GM23338 (cell line): ENCODE data around the gene PYGO2. TPM values are rescaled to one million over a fixed set of nuclear protein-coding genes. Genes with fewer than 3 reads are reported as not detected.

ENCODE experiments used
- ATAC-seq: fragments of 200-7000 bp; cut with Tn5 transposase; 3 replicates; pipeline ENCODE4 v1.9.1; 2020
- DNase-seq: peaks from one replicate; pipeline ENCODE4 v3.0.0-alpha.2; 2015; ENCODE audit warnings: low spot score
- H2AFZ ChIP-seq: fragments of 200-600 bp; sonication (generic); 2 replicates; pipeline ENCODE4 v1.8.0; 2016; ENCODE audit warnings: antibody characterized with exemption, mild to moderate bottlenecking, moderate library complexity
- H3F3A ChIP-seq: fragments of 200-600 bp; sonication (generic); replicated peaks from 2 replicates; pipeline ENCODE4 v1.8.0; 2017; ENCODE audit warnings: antibody characterized with exemption, mixed run types, low read depth
- H3K27ac ChIP-seq: fragments of 200-600 bp; sonication (generic); 2 replicates; pipeline ENCODE4 v1.6.1; 2016; ENCODE audit warnings: low read depth
- H3K27me3 ChIP-seq: fragments of 200-600 bp; sonication (generic); 2 replicates; pipeline ENCODE4 v1.8.0; 2016; ENCODE audit warnings: mild to moderate bottlenecking, mixed run types, moderate library complexity; ENCODE audit not compliant: insufficient read depth
- H3K36me3 ChIP-seq: fragments of 200-600 bp; sonication (generic); 2 replicates; pipeline ENCODE4 v1.8.0; 2016; ENCODE audit warnings: mild to moderate bottlenecking; ENCODE audit not compliant: insufficient read depth
- H3K4me1 ChIP-seq: fragments of 200-600 bp; sonication (generic); 2 replicates; pipeline ENCODE4 v1.8.0; 2016; ENCODE audit warnings: mild to moderate bottlenecking, moderate library complexity; ENCODE audit not compliant: insufficient read depth
- H3K4me2 ChIP-seq: fragments of 200-600 bp; sonication (generic); 2 replicates; pipeline ENCODE4 v1.7.1; 2017; ENCODE audit warnings: mixed run types
- H3K4me3 ChIP-seq: fragments of 200-600 bp; sonication (generic); 2 replicates; pipeline ENCODE4 v1.6.1; 2016; ENCODE audit warnings: mixed run types
- H3K79me2 ChIP-seq: fragments of 200-600 bp; sonication (generic); replicated peaks from 2 replicates; pipeline ENCODE4 v1.8.0; 2017; ENCODE audit warnings: mild to moderate bottlenecking; ENCODE audit not compliant: insufficient read depth
- H3K9me2 ChIP-seq: fragments of 200-600 bp; sonication (generic); 2 replicates; pipeline ENCODE4 v1.8.0; 2017; ENCODE audit not compliant: insufficient read depth
- H4K20me1 ChIP-seq: fragments of 200-600 bp; sonication (generic); replicated peaks from 2 replicates; pipeline ENCODE4 v1.8.0; 2017; ENCODE audit warnings: mild to moderate bottlenecking; ENCODE audit not compliant: insufficient read depth
- H3K27ac Mint-ChIP-seq: 2 replicates; pipeline ENCODE4 v1.8.0; 2020; ENCODE audit warnings: inconsistent platforms, mild to moderate bottlenecking, moderate library complexity, mixed read lengths
- H3K27me3 Mint-ChIP-seq: 3 replicates; pipeline ENCODE4 v1.8.0; 2022; ENCODE audit warnings: low read depth, mild to moderate bottlenecking, moderate library complexity, mixed read lengths, inconsistent platforms; ENCODE audit not compliant: insufficient read depth, poor library complexity
- H3K36me3 Mint-ChIP-seq: 3 replicates; pipeline ENCODE4 v1.8.0; 2021; ENCODE audit warnings: low read depth, mild to moderate bottlenecking, inconsistent platforms, moderate library complexity, mixed read lengths
- H3K4me1 Mint-ChIP-seq: 3 replicates; pipeline ENCODE4 v1.8.0; 2020; ENCODE audit warnings: mild to moderate bottlenecking, inconsistent platforms, mixed read lengths
- H3K4me3 Mint-ChIP-seq: 3 replicates; pipeline ENCODE4 v1.8.0; 2021; ENCODE audit warnings: moderate library complexity, mild to moderate bottlenecking, inconsistent platforms, mixed read lengths
- H3K9me3 Mint-ChIP-seq: 3 replicates; pipeline ENCODE4 v1.8.0; 2020; ENCODE audit warnings: moderate library complexity, mild to moderate bottlenecking, inconsistent platforms, mixed read lengths
- CTCF ChIP-seq, 2 experiments: fragments of 200-600 bp in 1 of 2; sonication (generic) in 1 of 2; conservative IDR thresholded peaks; 2 replicates each; pipeline versions ENCODE4 v1.5.1 to v1.6.1; 2016 to 2017; ENCODE audit warnings: antibody characterized with exemption in 2 of 2, low read depth in 2 of 2, mild to moderate bottlenecking in 2 of 2, moderate library complexity in 1 of 2
- ETS1 ChIP-seq: IDR thresholded peaks from 2 replicates; pipeline ENCODE4 v1.6.1; 2016; ENCODE audit warnings: antibody characterized with exemption
- EZH2phosphoT487 ChIP-seq: fragments of 200-600 bp; sonication (generic); IDR thresholded peaks from one replicate; pipeline ENCODE4 v1.8.1; 2018; ENCODE audit warnings: antibody characterized with exemption; ENCODE audit not compliant: unreplicated experiment
- JUNB ChIP-seq: IDR thresholded peaks from one replicate; pipeline ENCODE4 v1.6.1; 2016; ENCODE audit warnings: antibody characterized with exemption; ENCODE audit not compliant: unreplicated experiment
- ZNF331 ChIP-seq: fragments of 250-450 bp; sonication (Bioruptor Pico); IDR thresholded peaks from 2 replicates; pipeline ENCODE4 v1.5.0; 2020; ENCODE audit warnings: low read depth, mild to moderate bottlenecking, moderate library complexity
- ZNF462 ChIP-seq: fragments of 250-450 bp; sonication (Bioruptor Pico); IDR thresholded peaks from 2 replicates; pipeline ENCODE4 v1.5.0; 2020; ENCODE audit warnings: mild to moderate bottlenecking, moderate library complexity
- polyA plus RNA-seq: library from polyadenylated mRNA; unstranded; fragments of >200 nt; fragmentation: Nextera tagmentation; extraction: Ambion mirVana; gene quantifications from 2 replicates; pipeline ENCODE4 v1.2.1, GENCODE V29; 2016
- total RNA-seq: library from RNA; depleted of rRNA; stranded (reverse); fragments of >200 nt; shearing (Covaris generic); gene quantifications from 2 replicates; pipeline ENCODE4 v1.2.3, GENCODE V29; 2014

PYGO2 gene
- total and polyA plus RNA-seq, 2 experiments from 2014 or later = 11.0 to 29.0 TPM

GRCh38 chr1:154910851-154911250 lies 50.7 kb downstream of the PYGO2 start:
- ATAC-seq (no peak), DNase-seq (no peak)
- Mint-ChIP-seq H3K9me3 (peaks cover 28% of the 10 kb centered on the region), H3K4me3 (no peak overlapping the region), H3K27me3 (peaks cover 10% of the 10 kb centered on the region), H3K36me3 (peaks cover 8% of the 10 kb centered on the region; the same call in 2 of the 3 replicates), H3K27ac (no peak overlapping the region), H3K4me1 (peaks cover 3% of the 10 kb centered on the region; the same call in 2 of the 3 replicates)
- Histone ChIP-seq H3K4me2 (no peak overlapping the region), H3K4me1 (no peaks in the 10 kb centered on the region), H3K36me3 (peaks cover 5% of the 10 kb centered on the region; the same call in 1 of the 2 replicates), H3K27ac (no peak overlapping the region), H3K9me2 (peaks cover 7% of the 10 kb centered on the region; the same call in 1 of the 2 replicates), H3K27me3 (no peaks in the 10 kb centered on the region), H3F3A (no peaks in the 10 kb centered on the region), H4K20me1 (no peaks in the 10 kb centered on the region), H2AFZ (no peak overlapping the region), H3K4me3 (no peak overlapping the region), H3K79me2 (no peaks in the 10 kb centered on the region)
- TF ChIP-seq ZNF331 (CRISPR knock-in tag) (no peak), CTCF (conservative IDR thresholded peaks at IDR 0.05; ENCODE audit: low read depth in 2 of 2) (no peak), JUNB (no peak), EZH2phosphoT487 (no peak), ETS1 (no peak), ZNF462 (no peak)
